Muscle layer of colon (tissue), 2 donors: ENCODE data around the gene UST.
"Not testable (repeated sequence)": the region's sequence is repeated elsewhere in the genome, so short reads cannot be mapped to it uniquely, and the experiment has no call there.

Experiments
- H3K27ac ChIP-seq: one replicate; pipeline ENCODE4 v1.7.0; 2013; ENCODE audit warnings: low read depth, mild to moderate bottlenecking, low read length, moderate library complexity
- H3K27me3 ChIP-seq, 2 donors: one replicate each; pipeline ENCODE4 v1.7.0; 2013; ENCODE audit warnings: low read length in 2 of 2, mild to moderate bottlenecking in 2 of 2; ENCODE audit not compliant: insufficient read depth in 2 of 2, control insufficient read depth in 1 of 2
- H3K36me3 ChIP-seq: one replicate; pipeline ENCODE4 v1.7.0; 2013; ENCODE audit warnings: mild to moderate bottlenecking, low read length; ENCODE audit not compliant: insufficient read depth
- H3K4me1 ChIP-seq: one replicate; pipeline ENCODE4 v1.7.0; 2013; ENCODE audit warnings: mild to moderate bottlenecking, low read length; ENCODE audit not compliant: insufficient read depth
- H3K4me3 ChIP-seq, 2 donors: one replicate each; pipeline ENCODE4 v1.7.0; 2013; ENCODE audit warnings: low read length in 2 of 2, low read depth in 1 of 2, mild to moderate bottlenecking in 1 of 2, moderate library complexity in 1 of 2
- H3K9ac ChIP-seq: one replicate; pipeline ENCODE4 v1.7.0; 2013; ENCODE audit warnings: low read length
- H3K9me3 ChIP-seq: one replicate; pipeline ENCODE4 v1.7.0; 2013; ENCODE audit warnings: mild to moderate bottlenecking, low read length
- donor health status: abdominal sarcoma.
- donor health status: Adenocarcinoma of cecum.

The UST gene

DNA sequence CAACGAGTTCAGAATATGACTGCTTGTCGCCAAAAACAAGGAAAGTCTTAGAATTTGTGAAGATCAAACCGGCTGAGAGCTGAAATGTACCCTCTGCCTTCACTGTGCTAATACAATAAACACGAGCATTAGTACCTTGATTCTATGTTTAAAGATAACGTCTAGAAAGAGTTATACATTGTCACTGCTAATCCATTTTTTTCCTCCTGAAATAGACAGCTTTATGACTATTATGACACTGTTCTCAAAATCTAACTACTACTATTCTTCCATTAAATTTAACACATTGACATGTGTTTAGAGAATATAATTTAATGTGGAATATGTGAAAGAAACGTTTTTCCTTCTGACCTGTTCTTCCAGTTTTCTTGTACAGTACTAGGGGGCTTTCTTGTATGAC, 204.8 kb downstream of the UST start:
- H3K9me3 ChIP-seq = no peaks in the 10 kb centered on the region
- H3K27me3 ChIP-seq = no peaks in the 10 kb centered on the region
- peaks cover 35% of the 10 kb centered on the region for H3K4me1 ChIP-seq
- H3K27ac ChIP-seq = no peak overlapping the region
- no peak overlapping the region for H3K9ac ChIP-seq
- H3K4me3 ChIP-seq = no peak overlapping the region
- H3K36me3 ChIP-seq = no peaks in the 10 kb centered on the region

DNA sequence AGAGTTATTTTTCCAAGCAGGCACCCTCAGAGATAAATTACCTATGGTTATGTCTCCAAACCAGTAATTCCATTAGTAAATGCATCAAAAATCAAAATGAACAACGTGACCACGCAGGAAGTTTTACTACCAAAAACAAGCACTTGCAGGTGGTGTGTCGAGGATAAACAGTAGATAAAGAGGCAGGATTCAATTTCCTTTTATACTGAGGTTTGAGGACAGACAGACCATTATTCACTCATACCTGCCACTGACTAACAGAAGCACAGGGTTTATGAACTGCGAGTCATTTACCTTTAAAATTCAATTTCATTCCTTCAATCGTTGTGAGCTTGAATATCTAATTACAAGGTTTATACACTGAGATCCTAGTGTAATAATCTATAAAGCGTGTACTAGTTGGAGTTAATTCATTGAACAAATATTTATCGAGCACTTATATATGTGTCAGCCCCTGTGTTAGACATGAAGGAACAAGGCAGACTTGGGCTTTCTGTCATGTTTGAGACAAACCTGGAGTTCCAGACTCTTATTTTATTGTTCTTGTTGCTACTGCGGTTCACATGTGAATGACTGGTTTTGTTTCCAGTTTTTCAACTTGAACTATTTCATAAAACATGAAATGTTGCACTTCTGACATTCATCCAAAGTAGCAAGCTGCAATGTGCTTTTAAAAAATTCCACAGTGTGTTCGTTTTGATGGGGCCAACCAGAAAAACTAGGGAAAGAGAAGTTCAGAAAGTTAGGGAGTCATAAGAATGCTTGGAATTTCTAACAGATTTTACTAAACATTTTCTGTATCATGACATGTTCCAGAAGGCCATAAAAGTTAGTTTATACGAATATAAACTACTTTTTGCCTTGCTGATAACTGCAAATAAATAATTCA, 205.6 kb downstream of the UST start:
- Histone ChIP-seq H3K27ac (no peak overlapping the region), H3K4me1 (peaks cover 34% of the 10 kb centered on the region), H3K4me3 (no peak overlapping the region), H3K27me3 (no peaks in the 10 kb centered on the region), H3K36me3 (no peaks in the 10 kb centered on the region), H3K9me3 (no peaks in the 10 kb centered on the region), H3K9ac (no peak overlapping the region)

DNA sequence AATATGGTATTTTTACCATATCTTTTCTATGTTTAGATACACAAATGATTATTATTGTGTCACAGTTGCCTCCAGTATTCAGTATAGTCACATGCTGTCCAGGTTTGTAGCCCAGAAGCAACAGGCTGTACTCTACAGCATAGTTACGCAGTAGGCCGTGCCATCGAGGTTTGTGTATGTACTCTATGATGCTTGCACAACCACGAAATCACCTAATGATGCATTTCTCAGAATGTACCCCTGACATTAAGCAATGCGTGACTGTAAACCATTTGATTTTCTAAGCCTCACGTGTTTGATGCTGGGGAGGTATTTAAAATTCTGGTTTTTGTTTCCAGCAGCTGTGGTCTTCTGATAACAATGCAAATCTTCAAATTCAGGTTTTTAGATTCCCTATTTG, 207.6 kb downstream of the UST start:
- Histone ChIP-seq H3K9ac (no peak overlapping the region), H3K4me3 (no peak overlapping the region), H3K4me1 (peaks cover 26% of the 10 kb centered on the region), H3K9me3 (no peaks in the 10 kb centered on the region), H3K27me3 (no peaks in the 10 kb centered on the region), H3K36me3 (no peaks in the 10 kb centered on the region), H3K27ac (no peak overlapping the region)

DNA sequence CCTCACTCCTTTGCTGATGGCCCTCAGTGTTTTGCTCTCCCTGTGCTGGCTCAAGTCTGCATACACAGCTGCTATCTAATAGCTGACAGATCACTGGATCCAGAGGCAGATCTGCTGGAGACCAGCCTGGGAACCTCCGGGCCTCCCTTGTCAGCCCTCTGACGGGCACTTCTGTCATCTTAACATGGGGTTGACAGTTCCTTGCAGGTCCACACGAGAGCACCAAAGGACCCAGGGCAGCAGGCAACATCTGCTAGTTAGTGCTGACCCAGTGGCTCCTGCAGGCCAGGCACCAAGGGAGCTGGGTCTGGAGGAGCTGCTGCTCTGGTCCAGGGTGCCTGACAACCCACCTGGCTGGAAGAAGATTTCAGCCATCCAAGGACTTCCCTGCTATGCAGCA, 208.1 kb downstream of the UST start:
- Histone ChIP-seq H3K9ac (no peak overlapping the region), H3K4me3 (no peak overlapping the region), H3K36me3 (no peaks in the 10 kb centered on the region), H3K27ac (no peak overlapping the region), H3K9me3 (no peaks in the 10 kb centered on the region), H3K27me3 (no peaks in the 10 kb centered on the region), H3K4me1 (peaks cover 22% of the 10 kb centered on the region)

DNA sequence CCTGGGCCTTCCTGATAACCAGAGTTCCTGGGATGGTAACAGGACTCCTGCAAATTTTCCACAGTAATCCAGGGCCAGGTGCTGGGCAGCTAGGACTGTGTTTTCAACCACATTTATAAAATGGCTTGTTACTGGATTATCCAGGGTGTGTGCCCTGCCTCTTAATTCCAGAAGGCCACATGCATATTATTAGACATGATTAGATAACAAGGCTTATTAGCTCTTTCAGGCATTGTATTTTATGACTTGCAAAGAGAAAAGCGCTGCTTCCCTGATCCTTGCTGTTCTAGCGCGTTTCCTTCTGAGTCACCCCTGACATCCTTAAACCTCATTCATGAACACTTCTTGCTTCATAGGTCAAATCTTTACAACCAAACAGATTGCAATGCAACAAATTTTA, 208.6 kb downstream of the UST start:
- no peak overlapping the region for H3K9ac ChIP-seq
- no peaks in the 10 kb centered on the region for H3K9me3 ChIP-seq
- H3K4me3 ChIP-seq = no peak overlapping the region
- H3K4me1 ChIP-seq = peaks cover 19% of the 10 kb centered on the region
- H3K27me3 ChIP-seq = no peaks in the 10 kb centered on the region
- H3K36me3 ChIP-seq = no peaks in the 10 kb centered on the region
- no peak overlapping the region for H3K27ac ChIP-seq

DNA sequence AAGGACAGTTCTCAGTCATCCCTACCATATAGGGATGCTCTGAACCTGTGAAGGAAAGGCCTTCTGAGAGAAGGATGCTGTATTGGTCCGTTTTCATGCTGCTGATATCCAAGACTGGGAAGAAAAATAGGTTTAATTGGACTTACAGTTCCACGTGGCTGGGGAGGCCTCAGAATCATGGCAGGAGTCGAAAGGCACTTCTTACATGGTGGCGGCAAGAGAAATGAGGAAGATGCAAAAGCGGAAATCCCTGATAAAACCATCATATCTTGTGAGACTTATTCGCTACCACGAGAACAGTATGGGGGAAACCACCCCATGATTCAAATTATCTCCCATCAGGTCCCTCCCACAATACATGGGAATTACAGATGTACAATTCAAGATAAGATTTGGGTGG, 209.3 kb downstream of the UST start:
- H3K27me3 ChIP-seq, H3K36me3 ChIP-seq, H3K9ac ChIP-seq, H3K27ac ChIP-seq, H3K4me3 ChIP-seq, H3K9me3 ChIP-seq: not testable (repeated sequence)
- H3K4me1 ChIP-seq = peaks cover 19% of the 10 kb centered on the region

DNA sequence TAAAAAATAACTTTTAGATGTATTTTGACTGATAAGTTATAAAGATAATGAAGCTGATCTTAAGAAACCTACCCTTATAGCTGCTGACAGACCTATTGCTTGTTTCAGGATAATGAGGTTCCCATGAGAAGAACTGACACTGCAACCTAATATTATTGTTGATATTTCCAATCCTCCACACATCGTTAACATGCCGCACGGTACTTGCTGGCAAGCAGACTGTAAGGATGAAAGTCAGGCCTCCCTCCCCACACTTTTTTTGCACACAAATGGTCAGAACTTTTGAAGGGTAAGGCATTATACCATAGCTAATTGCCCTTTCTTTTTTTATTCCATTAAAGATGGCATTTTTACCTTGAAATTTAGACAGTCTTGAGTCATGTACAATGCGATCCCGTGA, 210.9 kb downstream of the UST start:
- H3K9me3 ChIP-seq = no peaks in the 10 kb centered on the region

DNA sequence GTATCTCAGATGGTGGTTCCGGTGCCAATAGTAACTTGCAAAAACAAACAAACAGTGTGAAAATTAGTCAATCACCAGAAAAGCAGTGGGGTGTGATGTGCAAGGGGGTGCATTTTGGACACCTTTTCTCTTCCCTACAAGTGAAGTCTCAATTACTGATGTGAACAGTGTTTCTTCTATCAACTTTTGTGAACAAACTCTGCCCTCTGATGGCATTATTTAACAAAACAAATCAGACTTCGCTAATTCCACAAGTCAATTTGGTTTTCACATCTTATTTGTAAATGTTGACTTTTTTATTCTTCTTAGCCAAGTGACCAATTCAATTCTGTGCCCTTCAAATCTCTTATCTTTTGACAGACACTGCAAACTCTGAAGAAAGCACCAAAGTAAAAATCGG, 212.2 kb downstream of the UST start:
- Histone ChIP-seq H3K9me3 (no peaks in the 10 kb centered on the region), H3K4me3 (no peak overlapping the region), H3K27ac (no peak overlapping the region), H3K4me1 (no peaks in the 10 kb centered on the region), H3K27me3 (no peaks in the 10 kb centered on the region), H3K36me3 (no peaks in the 10 kb centered on the region), H3K9ac (no peak overlapping the region)

More for the DNA sequence above, 210.9 kb downstream of the UST start:
- H3K36me3 ChIP-seq = no peaks in the 10 kb centered on the region
- H3K27me3 ChIP-seq = no peaks in the 10 kb centered on the region
- H3K4me1 ChIP-seq = peaks cover 6% of the 10 kb centered on the region
- no peak overlapping the region for H3K4me3 ChIP-seq
- no peak overlapping the region for H3K9ac ChIP-seq
- no peak overlapping the region for H3K27ac ChIP-seq

DNA sequence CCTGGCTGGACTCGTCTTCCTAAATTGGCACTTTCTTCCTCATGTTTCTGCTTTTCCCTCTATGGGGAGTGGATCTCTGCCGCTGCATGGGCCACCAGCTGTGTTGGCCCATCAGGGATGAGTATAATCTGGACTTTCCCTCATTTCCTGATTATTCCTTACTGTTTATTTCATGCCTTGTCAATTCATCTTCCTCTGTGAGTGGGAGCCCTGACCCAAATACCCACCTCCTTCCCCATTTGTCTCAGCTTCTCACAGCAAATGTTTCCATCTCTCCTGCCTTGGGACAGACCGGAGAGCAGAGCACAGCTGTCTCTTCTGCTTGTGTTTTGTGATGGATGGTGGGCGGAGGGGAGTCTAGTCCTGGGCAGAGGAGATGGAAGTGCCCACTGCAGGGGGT, 212.7 kb downstream of the UST start:
- no peaks in the 10 kb centered on the region for H3K27me3 ChIP-seq
- no peaks in the 10 kb centered on the region for H3K4me1 ChIP-seq
- no peak overlapping the region for H3K9ac ChIP-seq
- H3K27ac ChIP-seq = no peak overlapping the region
- no peaks in the 10 kb centered on the region for H3K9me3 ChIP-seq
- no peak overlapping the region for H3K4me3 ChIP-seq
- no peaks in the 10 kb centered on the region for H3K36me3 ChIP-seq

DNA sequence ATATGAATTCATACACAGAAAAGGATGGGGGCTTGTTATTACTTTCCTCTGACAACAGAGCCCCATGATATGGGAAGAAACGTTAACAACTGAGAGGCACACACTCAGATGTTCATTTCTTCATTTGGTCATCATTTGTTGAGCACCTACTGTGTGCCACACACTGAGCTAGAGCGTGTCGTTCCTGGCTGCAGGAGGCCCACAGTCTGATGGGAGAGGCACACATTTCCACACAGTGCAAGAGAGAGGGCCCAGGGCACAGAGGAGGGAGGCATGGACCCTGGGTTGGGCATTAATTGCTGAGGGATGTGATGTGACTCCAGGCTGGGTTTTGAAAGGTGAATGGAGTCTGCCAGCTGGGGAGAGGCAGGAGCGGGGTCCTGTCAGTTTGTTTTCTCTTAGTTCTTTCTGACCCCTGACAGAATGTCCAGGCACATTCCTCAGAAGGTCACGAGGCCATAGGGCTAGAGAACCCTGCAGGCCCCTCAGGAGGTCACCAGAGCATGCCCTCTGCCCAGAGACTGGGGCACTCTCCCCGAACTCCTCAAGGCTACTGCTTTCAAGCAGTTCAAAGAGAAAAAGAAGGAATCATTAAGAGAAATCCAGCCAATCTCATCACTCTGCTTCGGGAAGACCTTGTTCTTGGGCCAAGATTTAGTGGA, 216.2 kb downstream of the UST start:
- Histone ChIP-seq H3K4me3 (no peak overlapping the region), H3K9ac (no peak overlapping the region), H3K27ac (no peak overlapping the region), H3K4me1 (peaks cover 10% of the 10 kb centered on the region), H3K9me3 (no peaks in the 10 kb centered on the region), H3K27me3 (no peaks in the 10 kb centered on the region), H3K36me3 (no peaks in the 10 kb centered on the region)

DNA sequence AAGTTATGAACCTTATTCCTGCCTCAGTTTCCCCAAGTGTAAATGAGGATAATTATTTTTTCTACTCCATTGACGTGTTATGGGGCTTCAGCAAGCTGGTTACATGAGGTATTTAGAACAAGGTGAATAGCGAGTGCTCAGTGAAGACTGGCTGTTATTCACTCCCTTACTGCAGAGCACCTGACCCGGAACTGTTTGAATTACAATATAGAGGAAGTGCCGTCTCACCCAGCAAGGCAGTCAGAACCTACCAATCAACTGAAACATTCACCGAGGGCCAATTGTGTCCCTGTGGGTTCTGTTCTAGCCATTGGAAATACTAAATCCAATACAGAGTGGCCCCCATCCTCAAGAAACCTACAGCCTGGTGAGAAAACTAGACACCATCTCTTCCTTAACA, 216.9 kb downstream of the UST start:
- Histone ChIP-seq H3K4me1 (peaks cover 18% of the 10 kb centered on the region), H3K27ac (no peak overlapping the region), H3K9ac (no peak overlapping the region), H3K4me3 (no peak overlapping the region), H3K9me3 (no peaks in the 10 kb centered on the region), H3K36me3 (no peaks in the 10 kb centered on the region), H3K27me3 (no peaks in the 10 kb centered on the region)

DNA sequence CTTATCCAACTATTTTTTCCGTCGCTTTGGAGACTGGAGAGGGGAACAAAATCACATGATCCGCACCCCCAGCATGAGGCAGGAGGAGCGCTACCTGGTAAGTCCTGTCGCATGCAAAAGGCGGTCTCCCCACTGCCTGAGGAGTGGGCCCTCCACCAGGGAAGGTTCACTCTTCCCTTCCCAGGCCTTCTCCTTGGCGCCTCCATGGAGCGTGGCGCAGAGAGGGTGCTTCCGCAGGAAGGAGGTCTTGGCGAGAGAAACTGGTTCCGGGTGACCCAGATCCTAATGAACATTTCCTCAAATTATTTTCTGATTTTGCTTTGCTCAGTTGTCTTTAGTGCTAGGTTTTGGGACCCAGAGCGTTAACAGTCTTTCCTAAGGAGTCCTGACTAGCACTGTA, 217.6 kb downstream of the UST start:
- Histone ChIP-seq H3K9ac (no peak overlapping the region), H3K36me3 (no peaks in the 10 kb centered on the region), H3K27me3 (no peaks in the 10 kb centered on the region), H3K27ac (no peak overlapping the region), H3K9me3 (no peaks in the 10 kb centered on the region), H3K4me3 (no peak overlapping the region), H3K4me1 (peaks cover 24% of the 10 kb centered on the region)
